ENCODE data around the gene ZMAT2. TPM values are rescaled to one million over a fixed set of nuclear protein-coding genes. Genes with fewer than 3 reads are reported as not detected.

The ZMAT2 gene
- total RNA-seq, 1 donor from 2014 or later, result 51.0 TPM

- no peaks in the 10 kb centered on the region for H3K36me3 Mint-ChIP-seq (ENCODE audit: low read depth, unreplicated experiment)
Measured at GRCh38 chr5:140725799-140726471, 25.7 kb downstream of the ZMAT2 start.

GRCh38 chr5:140733098-140733497 is 32.9 kb downstream of the ZMAT2 start:
- H3K4me3 Mint-ChIP-seq (ENCODE audit: unreplicated experiment), result no peak overlapping the region
- H3K27me3 Mint-ChIP-seq (ENCODE audit: unreplicated experiment), result no peaks in the 10 kb centered on the region
- no peak for TF ChIP-seq CTCF (IDR thresholded peaks at IDR 0.05; ENCODE audit: unreplicated experiment)
- no peaks in the 10 kb centered on the region for H3K9me3 Mint-ChIP-seq (ENCODE audit: unreplicated experiment)
- no peak for DNase-seq (ENCODE audit: low spot score)
- H3K27ac Mint-ChIP-seq (ENCODE audit: unreplicated experiment), result no peak overlapping the region
- H3K4me1 Mint-ChIP-seq (ENCODE audit: unreplicated experiment), result no peaks in the 10 kb centered on the region
- H3K36me3 Mint-ChIP-seq (ENCODE audit: low read depth, unreplicated experiment), result no peaks in the 10 kb centered on the region

More at GRCh38 chr5:140725799-140726471, 25.7 kb downstream of the ZMAT2 start:
- peaks cover 3% of the 10 kb centered on the region for H3K4me1 Mint-ChIP-seq (ENCODE audit: unreplicated experiment)
- peak overlapping the region; percentile 88 for H3K4me3 Mint-ChIP-seq (ENCODE audit: unreplicated experiment)
- DNase-seq (ENCODE audit: low spot score), result peak; percentile 62
- H3K27me3 Mint-ChIP-seq (ENCODE audit: unreplicated experiment), result peaks cover 5% of the 10 kb centered on the region
- H3K9me3 Mint-ChIP-seq (ENCODE audit: unreplicated experiment), result no peaks in the 10 kb centered on the region
- peak overlapping the region; percentile 76 for H3K27ac Mint-ChIP-seq (ENCODE audit: unreplicated experiment)
- no peak for TF ChIP-seq CTCF (IDR thresholded peaks at IDR 0.05; ENCODE audit: unreplicated experiment)

GRCh38 chr5:140734354-140734753 is 34.1 kb downstream of the ZMAT2 start:
- H3K27me3 Mint-ChIP-seq (ENCODE audit: unreplicated experiment), result no peaks in the 10 kb centered on the region
- no peaks in the 10 kb centered on the region for H3K4me1 Mint-ChIP-seq (ENCODE audit: unreplicated experiment)
- H3K9me3 Mint-ChIP-seq (ENCODE audit: unreplicated experiment), result no peaks in the 10 kb centered on the region
- no peaks in the 10 kb centered on the region for H3K36me3 Mint-ChIP-seq (ENCODE audit: low read depth, unreplicated experiment)
- DNase-seq (ENCODE audit: low spot score), result no peak
- TF ChIP-seq CTCF (IDR thresholded peaks at IDR 0.05; ENCODE audit: unreplicated experiment), result no peak
- no peak overlapping the region for H3K27ac Mint-ChIP-seq (ENCODE audit: unreplicated experiment)
- no peak overlapping the region for H3K4me3 Mint-ChIP-seq (ENCODE audit: unreplicated experiment)

GRCh38 chr5:140737486-140737885 is 37.2 kb downstream of the ZMAT2 start:
- Mint-ChIP-seq H3K27me3 (ENCODE audit: unreplicated experiment) (no peaks in the 10 kb centered on the region), H3K9me3 (ENCODE audit: unreplicated experiment) (no peaks in the 10 kb centered on the region)
- no peak for TF ChIP-seq CTCF (IDR thresholded peaks at IDR 0.05; ENCODE audit: unreplicated experiment)

GRCh38 chr5:140741967-140742366 is 41.7 kb downstream of the ZMAT2 start:
- no peaks in the 10 kb centered on the region for H3K9me3 Mint-ChIP-seq (ENCODE audit: unreplicated experiment)
- H3K36me3 Mint-ChIP-seq (ENCODE audit: low read depth, unreplicated experiment), result peaks cover 4% of the 10 kb centered on the region
- DNase-seq (ENCODE audit: low spot score), result no peak
- H3K4me1 Mint-ChIP-seq (ENCODE audit: unreplicated experiment), result no peaks in the 10 kb centered on the region
- H3K27ac Mint-ChIP-seq (ENCODE audit: unreplicated experiment), result no peak overlapping the region
- no peak for TF ChIP-seq CTCF (IDR thresholded peaks at IDR 0.05; ENCODE audit: unreplicated experiment)
- no peak overlapping the region for H3K4me3 Mint-ChIP-seq (ENCODE audit: unreplicated experiment)
- H3K27me3 Mint-ChIP-seq (ENCODE audit: unreplicated experiment), result peaks cover 2% of the 10 kb centered on the region

More at GRCh38 chr5:140737486-140737885, 37.2 kb downstream of the ZMAT2 start:
- H3K27ac Mint-ChIP-seq (ENCODE audit: unreplicated experiment), result no peak overlapping the region
- no peaks in the 10 kb centered on the region for H3K4me1 Mint-ChIP-seq (ENCODE audit: unreplicated experiment)
- H3K36me3 Mint-ChIP-seq (ENCODE audit: low read depth, unreplicated experiment), result no peaks in the 10 kb centered on the region
- DNase-seq (ENCODE audit: low spot score), result no peak
- no peak overlapping the region for H3K4me3 Mint-ChIP-seq (ENCODE audit: unreplicated experiment)
